ENCODE measurements around the gene RIMBP2. TPM values are rescaled to one million over a fixed set of nuclear protein-coding genes. Genes with fewer than 3 reads are reported as not detected.
"Not testable (repeated sequence)": the region's sequence is repeated elsewhere in the genome, so short reads cannot be mapped to it uniquely, and the experiment has no call there.

The RIMBP2 gene
- total and polyA plus RNA-seq, 4 donors = 0.39 to 1.0 TPM; not detected in 2

DNA sequence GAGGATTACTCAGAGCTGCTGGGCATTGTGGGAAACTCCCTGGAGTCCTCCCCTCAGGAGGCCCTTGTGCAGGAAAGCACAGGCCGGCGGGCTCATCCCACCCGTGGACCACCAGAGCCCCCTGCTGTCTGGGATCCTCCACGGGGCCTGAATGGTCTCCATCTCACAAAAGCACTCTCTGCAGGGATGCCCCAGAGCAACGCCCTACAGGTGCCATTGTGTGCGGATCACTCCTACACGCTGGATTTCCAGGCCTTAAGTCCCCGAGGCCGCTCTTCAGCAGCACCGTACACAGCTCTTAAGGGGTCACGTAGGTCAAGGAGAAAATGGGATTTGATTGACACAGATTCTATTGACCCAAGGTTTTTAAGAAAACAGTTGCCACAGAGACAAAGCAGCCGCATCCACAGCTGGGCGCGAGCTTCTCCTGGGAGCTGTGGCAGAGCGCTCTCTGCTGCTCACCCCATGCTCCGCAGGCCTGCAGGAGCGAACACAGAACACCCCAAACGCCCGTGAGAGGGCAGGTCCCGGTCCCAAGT lies 36.7 kb upstream of the RIMBP2 start:
- no peaks in the 10 kb centered on the region for H3K4me1 ChIP-seq (ENCODE audit: control insufficient read depth in 1 of 2, insufficient read depth in 2 of 2, low read length in 2 of 2)
- intact Hi-C loops (cut with DNase I) = no loop called here
- no peaks in the 10 kb centered on the region for H3K36me3 ChIP-seq (ENCODE audit: control insufficient read depth in 1 of 2, insufficient read depth in 2 of 2, low read length in 1 of 2)
- no peak overlapping the region for H3K4me3 ChIP-seq (ENCODE audit: low read length in 2 of 2)
- DNase-seq (no peak), ATAC-seq (ENCODE audit: low FRiP score) (no peak)
- no peak overlapping the region for H3K27ac ChIP-seq (ENCODE audit: low read depth in 1 of 2, low read length in 2 of 2)
- peaks cover 0 to 2% of the 10 kb centered on the region in 2 donors for H3K27me3 ChIP-seq (ENCODE audit: control insufficient read depth in 1 of 2, insufficient read depth in 2 of 2, low read length in 1 of 2)
- WGBS, 2 donors = 46 to 47% methylated on average over 20 of the region's 20 CpGs
- peaks cover 2% of the 10 kb centered on the region for H3K9me3 ChIP-seq (ENCODE audit: control insufficient read depth, low read length)

DNA sequence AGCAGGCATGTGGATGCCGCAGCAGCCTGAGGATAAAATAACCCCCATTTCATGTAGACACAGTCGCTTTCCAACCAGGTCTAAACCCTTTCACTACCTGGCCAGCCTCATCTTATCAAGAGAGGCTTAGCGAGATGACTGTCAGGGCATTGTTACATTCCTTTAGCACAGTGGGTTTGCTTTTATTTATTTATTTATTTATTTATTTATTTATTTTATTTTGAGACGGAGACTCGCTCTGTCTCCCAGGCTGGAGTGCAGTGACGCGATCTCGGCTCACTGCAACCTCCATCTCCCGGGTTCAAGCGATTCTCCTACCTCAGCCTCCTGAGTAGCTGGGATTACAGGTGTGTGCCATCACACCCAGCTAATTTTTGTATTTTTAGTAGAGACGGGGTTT lies 35.9 kb upstream of the RIMBP2 start:
- H3K36me3 ChIP-seq (ENCODE audit: control insufficient read depth in 1 of 2, insufficient read depth in 2 of 2, low read length in 1 of 2); H3K4me3 ChIP-seq (ENCODE audit: low read length in 2 of 2); H3K4me1 ChIP-seq (ENCODE audit: control insufficient read depth in 1 of 2, insufficient read depth in 2 of 2, low read length in 2 of 2); intact Hi-C loops (cut with DNase I); H3K27ac ChIP-seq (ENCODE audit: low read depth in 1 of 2, low read length in 2 of 2); DNase-seq; ATAC-seq (ENCODE audit: low FRiP score); H3K9me3 ChIP-seq (ENCODE audit: control insufficient read depth, low read length); H3K27me3 ChIP-seq (ENCODE audit: control insufficient read depth in 1 of 2, insufficient read depth in 2 of 2, low read length in 1 of 2): not testable (repeated sequence)
- 89 to 91% methylated on average over 11 of the region's 11 CpGs for WGBS, 2 donors

DNA sequence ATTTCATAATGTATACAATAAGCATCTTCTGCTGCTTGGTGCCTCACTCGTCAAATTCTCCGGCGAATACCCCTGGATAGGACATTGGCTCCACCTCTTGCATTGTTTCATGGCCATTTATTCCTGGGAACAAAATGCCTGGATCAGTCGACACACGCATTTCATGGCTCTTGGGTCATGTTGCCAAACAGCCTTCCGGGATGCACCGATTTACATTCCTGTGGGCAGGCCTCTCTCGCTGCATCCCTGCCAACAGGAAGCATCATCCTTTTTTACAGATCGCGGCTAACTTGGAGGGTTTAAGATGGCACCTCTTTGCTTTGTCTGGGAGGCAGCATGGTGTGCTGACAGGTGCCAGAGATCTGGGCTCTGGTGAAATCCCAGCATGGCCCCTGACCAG lies 32.7 kb upstream of the RIMBP2 start:
- H3K27ac ChIP-seq (ENCODE audit: low read depth in 1 of 2, low read length in 2 of 2) = no peak overlapping the region
- H3K4me1 ChIP-seq (ENCODE audit: control insufficient read depth in 1 of 2, insufficient read depth in 2 of 2, low read length in 2 of 2) = no peaks in the 10 kb centered on the region
- H3K27me3 ChIP-seq (ENCODE audit: control insufficient read depth in 1 of 2, insufficient read depth in 2 of 2, low read length in 1 of 2) = no peaks in the 10 kb centered on the region
- H3K4me3 ChIP-seq (ENCODE audit: low read length in 2 of 2) = no peak overlapping the region
- DNase-seq (no peak), ATAC-seq (ENCODE audit: low FRiP score) (no peak)
- peaks cover 1% of the 10 kb centered on the region for H3K9me3 ChIP-seq (ENCODE audit: control insufficient read depth, low read length)
- WGBS, 2 donors = 56 to 61% methylated on average over 10 of the region's 10 CpGs
- H3K36me3 ChIP-seq (ENCODE audit: control insufficient read depth in 1 of 2, insufficient read depth in 2 of 2, low read length in 1 of 2) = no peaks in the 10 kb centered on the region
- intact Hi-C loops (cut with DNase I) = loop anchor here in 1 of 2 donors (5.0 kb wide), 1 partner anchor 701 kb away; no protein-coding TSS in a partner anchor

DNA sequence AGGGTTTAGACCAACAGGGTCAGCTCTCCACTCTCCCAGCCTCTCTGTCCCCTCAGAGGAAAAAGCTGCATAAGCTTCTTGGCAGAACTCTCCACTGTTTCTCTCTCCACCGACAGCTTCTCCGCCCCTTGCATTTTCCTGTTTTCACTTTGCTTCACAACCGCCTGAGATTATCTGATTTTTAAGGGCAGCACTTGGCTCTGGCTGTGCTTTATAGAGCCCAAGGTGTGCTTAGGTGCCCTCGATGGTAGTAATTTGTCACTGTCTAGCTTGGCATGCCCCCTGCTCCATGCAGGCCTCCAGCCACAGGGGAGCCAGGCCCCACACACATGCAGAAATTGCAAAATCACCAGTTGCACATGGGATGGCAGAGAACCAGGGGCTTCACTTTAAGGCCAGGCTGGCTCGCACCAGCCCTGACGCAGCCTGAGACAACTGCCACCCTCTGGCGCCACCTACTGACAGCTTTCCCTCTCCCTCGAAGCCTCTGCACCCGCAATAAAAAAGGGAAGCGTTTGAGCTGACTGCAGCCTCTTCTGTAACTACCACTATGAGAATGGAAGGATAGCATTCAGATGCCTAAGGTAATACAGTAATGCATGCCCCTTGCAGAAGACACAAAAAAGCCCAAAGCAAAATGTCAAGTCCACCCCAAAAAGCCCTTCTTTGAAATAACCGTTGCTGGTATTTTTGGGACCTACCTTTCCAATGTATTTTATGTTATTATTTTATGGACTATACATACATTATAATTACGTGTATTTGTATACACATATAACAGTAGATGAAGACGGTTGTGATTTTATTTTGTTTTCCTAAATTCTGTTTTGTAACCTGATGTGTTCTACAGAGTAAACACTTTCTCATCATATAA lies 32.0 kb upstream of the RIMBP2 start:
- peak; percentile 85 for ATAC-seq (ENCODE audit: low FRiP score)

DNA sequence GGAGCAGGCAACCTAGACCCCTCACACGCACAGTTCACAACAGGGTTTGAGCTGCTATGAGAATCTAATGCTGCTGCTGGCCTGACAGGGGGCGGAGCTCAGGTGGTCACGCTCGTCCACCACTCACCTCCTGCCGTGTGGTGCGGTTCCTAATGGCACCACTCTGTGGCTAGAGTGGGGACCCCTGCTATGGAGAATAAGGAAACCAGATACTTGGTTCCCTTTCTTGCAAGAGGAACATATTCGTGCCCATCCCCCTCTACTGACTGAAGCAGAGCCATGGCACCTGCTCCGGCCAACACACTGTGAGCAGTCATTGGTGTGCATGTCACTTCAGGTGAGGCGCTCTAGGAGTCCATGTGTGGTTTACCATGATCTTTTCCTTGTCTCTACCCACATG lies 30.4 kb upstream of the RIMBP2 start:
- DNase-seq = no peak
- H3K9me3 ChIP-seq (ENCODE audit: control insufficient read depth, low read length) = peaks cover 1% of the 10 kb centered on the region
- H3K27me3 ChIP-seq (ENCODE audit: control insufficient read depth in 1 of 2, insufficient read depth in 2 of 2, low read length in 1 of 2) = no peaks in the 10 kb centered on the region
- intact Hi-C loops (cut with DNase I) = loop anchor here in 1 of 2 donors (5.0 kb wide), 1 partner anchor 699 kb away; no protein-coding TSS in a partner anchor
- no peaks in the 10 kb centered on the region for H3K4me1 ChIP-seq (ENCODE audit: control insufficient read depth in 1 of 2, insufficient read depth in 2 of 2, low read length in 2 of 2)
- H3K36me3 ChIP-seq (ENCODE audit: control insufficient read depth in 1 of 2, insufficient read depth in 2 of 2, low read length in 1 of 2) = no peaks in the 10 kb centered on the region
- no peak overlapping the region for H3K27ac ChIP-seq (ENCODE audit: low read depth in 1 of 2, low read length in 2 of 2)
- H3K4me3 ChIP-seq (ENCODE audit: low read length in 2 of 2) = no peak overlapping the region
- WGBS, 2 donors = 66 to 74% methylated on average over 9 of the region's 9 CpGs
- ATAC-seq (ENCODE audit: low FRiP score) = no peak

More for the DNA sequence above, 32.0 kb upstream of the RIMBP2 start:
- Histone ChIP-seq H3K4me1 (ENCODE audit: control insufficient read depth in 1 of 2, insufficient read depth in 2 of 2, low read length in 2 of 2) (no peaks in the 10 kb centered on the region), H3K4me3 (ENCODE audit: low read length in 2 of 2) (no peak overlapping the region), H3K27ac (ENCODE audit: low read depth in 1 of 2, low read length in 2 of 2) (no peak overlapping the region), H3K27me3 (ENCODE audit: control insufficient read depth in 1 of 2, insufficient read depth in 2 of 2, low read length in 1 of 2) (no peaks in the 10 kb centered on the region), H3K9me3 (ENCODE audit: control insufficient read depth, low read length) (peaks cover 1% of the 10 kb centered on the region), H3K36me3 (ENCODE audit: control insufficient read depth in 1 of 2, insufficient read depth in 2 of 2, low read length in 1 of 2) (no peaks in the 10 kb centered on the region)
- intact Hi-C loops (cut with DNase I) = loop anchor here in 1 of 2 donors (5.0 kb wide), 1 partner anchor 701 kb away; no protein-coding TSS in a partner anchor
- WGBS, 2 donors = 6 to 7% methylated on average over 13 of the region's 13 CpGs
- DNase-seq = peak; percentile 86 to 93

DNA sequence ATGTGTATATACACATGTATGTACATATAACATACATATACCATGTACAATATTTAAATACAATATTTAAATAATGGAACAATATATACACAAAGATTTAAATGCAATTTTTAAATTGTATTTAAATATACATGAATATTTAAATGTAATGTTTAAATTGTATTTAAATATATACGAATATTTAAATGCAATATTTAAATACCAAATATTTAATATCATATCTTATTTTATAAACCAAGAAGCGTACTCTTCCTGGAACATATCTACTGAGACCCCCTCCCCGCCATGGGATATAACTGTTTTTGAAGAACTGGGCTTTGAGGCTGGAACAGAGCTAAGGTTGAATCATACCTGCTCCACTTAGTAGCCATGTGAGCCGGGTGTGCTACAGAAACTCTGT lies 29.8 kb upstream of the RIMBP2 start:
- no peak overlapping the region for H3K4me3 ChIP-seq (ENCODE audit: low read length in 2 of 2)
- DNase-seq (no peak), ATAC-seq (ENCODE audit: low FRiP score) (no peak)
- intact Hi-C loops (cut with DNase I) = loop anchor here in 1 of 2 donors (5.0 kb wide), 1 partner anchor 699 kb away; no protein-coding TSS in a partner anchor
- no peaks in the 10 kb centered on the region for H3K36me3 ChIP-seq (ENCODE audit: control insufficient read depth in 1 of 2, insufficient read depth in 2 of 2, low read length in 1 of 2)
- H3K9me3 ChIP-seq (ENCODE audit: control insufficient read depth, low read length) = peaks cover 4% of the 10 kb centered on the region
- no peak overlapping the region for H3K27ac ChIP-seq (ENCODE audit: low read depth in 1 of 2, low read length in 2 of 2)
- WGBS, 2 donors = 88 to 90% methylated on average over 4 of the region's 4 CpGs
- no peaks in the 10 kb centered on the region for H3K4me1 ChIP-seq (ENCODE audit: control insufficient read depth in 1 of 2, insufficient read depth in 2 of 2, low read length in 2 of 2)
- H3K27me3 ChIP-seq (ENCODE audit: control insufficient read depth in 1 of 2, insufficient read depth in 2 of 2, low read length in 1 of 2) = no peaks in the 10 kb centered on the region

DNA sequence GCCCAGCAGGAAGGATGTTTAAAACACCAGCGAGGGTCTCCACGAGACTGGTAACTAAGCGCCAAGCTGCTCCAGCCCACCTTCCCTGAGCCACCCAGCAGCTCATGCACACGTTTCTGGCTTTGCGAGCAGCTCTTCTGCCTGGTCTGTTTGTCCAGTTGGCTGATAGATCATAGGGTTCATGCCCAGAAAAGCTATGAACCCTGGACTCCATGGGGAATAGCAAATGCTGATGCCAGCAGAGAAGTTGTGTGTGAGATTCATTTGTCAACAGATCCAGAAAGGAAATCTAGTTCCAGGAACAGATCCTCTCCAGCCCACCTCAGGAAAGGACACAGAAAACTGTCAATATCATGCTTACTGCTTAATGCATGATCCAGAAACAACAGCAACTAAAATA lies 28.2 kb upstream of the RIMBP2 start:
- DNase-seq = no peak
- 69 to 73% methylated on average over 5 of the region's 5 CpGs for WGBS, 2 donors
- intact Hi-C loops (cut with DNase I) = no loop called here

DNA sequence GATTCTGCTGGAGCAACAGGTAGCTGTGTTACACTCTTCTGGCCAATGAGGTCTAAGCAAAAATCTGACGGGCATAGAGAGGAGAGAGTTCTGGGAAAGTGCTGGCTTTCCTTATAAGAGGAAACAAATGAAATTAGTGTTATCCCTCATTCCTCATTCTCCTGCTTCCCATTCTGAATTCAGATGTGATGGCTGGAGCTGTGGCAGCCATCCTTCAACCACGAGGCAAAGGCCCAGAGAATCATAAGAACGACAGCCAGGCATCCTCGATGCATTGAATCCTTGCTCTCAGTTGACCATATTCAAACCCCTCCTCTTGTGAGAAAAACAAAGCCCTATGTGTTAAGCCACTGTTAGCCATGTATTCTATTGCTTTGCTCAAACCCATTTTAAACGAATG lies 27.5 kb upstream of the RIMBP2 start:
- no peaks in the 10 kb centered on the region for H3K4me1 ChIP-seq (ENCODE audit: control insufficient read depth in 1 of 2, insufficient read depth in 2 of 2, low read length in 2 of 2)
- intact Hi-C loops (cut with DNase I) = no loop called here
- no peak overlapping the region for H3K27ac ChIP-seq (ENCODE audit: low read depth in 1 of 2, low read length in 2 of 2)
- ATAC-seq (ENCODE audit: low FRiP score) (no peak), DNase-seq (no peak)
- no peaks in the 10 kb centered on the region for H3K36me3 ChIP-seq (ENCODE audit: control insufficient read depth in 1 of 2, insufficient read depth in 2 of 2, low read length in 1 of 2)
- H3K27me3 ChIP-seq (ENCODE audit: control insufficient read depth in 1 of 2, insufficient read depth in 2 of 2, low read length in 1 of 2) = no peaks in the 10 kb centered on the region
- 90 to 91% methylated on average over 5 of the region's 5 CpGs for WGBS, 2 donors
- peaks cover 4% of the 10 kb centered on the region for H3K9me3 ChIP-seq (ENCODE audit: control insufficient read depth, low read length)
- H3K4me3 ChIP-seq (ENCODE audit: low read length in 2 of 2) = no peak overlapping the region

More for the DNA sequence above, 28.2 kb upstream of the RIMBP2 start:
- Histone ChIP-seq H3K4me1 (ENCODE audit: control insufficient read depth in 1 of 2, insufficient read depth in 2 of 2, low read length in 2 of 2) (no peaks in the 10 kb centered on the region), H3K27me3 (ENCODE audit: control insufficient read depth in 1 of 2, insufficient read depth in 2 of 2, low read length in 1 of 2) (no peaks in the 10 kb centered on the region), H3K9me3 (ENCODE audit: control insufficient read depth, low read length) (peaks cover 4% of the 10 kb centered on the region), H3K36me3 (ENCODE audit: control insufficient read depth in 1 of 2, insufficient read depth in 2 of 2, low read length in 1 of 2) (no peaks in the 10 kb centered on the region), H3K4me3 (ENCODE audit: low read length in 2 of 2) (no peak overlapping the region), H3K27ac (ENCODE audit: low read depth in 1 of 2, low read length in 2 of 2) (no peak overlapping the region)
- ATAC-seq (ENCODE audit: low FRiP score) = no peak

DNA sequence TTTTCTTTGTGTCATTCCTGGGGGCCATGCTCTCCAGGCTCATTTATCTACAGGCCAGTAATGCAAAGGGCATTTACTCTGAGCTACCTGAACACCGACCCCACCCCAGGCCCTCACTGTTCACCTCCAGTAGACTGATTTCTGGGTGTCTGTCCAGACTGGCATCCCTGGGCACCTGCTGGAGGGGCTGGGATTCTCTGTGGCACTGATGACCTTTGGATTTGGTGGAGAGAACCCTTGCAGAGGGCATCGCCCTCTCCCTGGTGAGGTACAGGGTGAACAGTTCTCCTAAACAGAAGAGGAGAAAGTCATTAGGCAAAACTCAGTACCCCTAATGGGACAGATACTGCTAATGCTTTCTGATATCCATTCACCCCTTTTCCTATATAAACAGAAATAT lies 27.1 kb upstream of the RIMBP2 start:
- Histone ChIP-seq H3K27ac (ENCODE audit: low read depth in 1 of 2, low read length in 2 of 2) (no peak overlapping the region), H3K27me3 (ENCODE audit: control insufficient read depth in 1 of 2, insufficient read depth in 2 of 2, low read length in 1 of 2) (no peaks in the 10 kb centered on the region), H3K4me3 (ENCODE audit: low read length in 2 of 2) (no peak overlapping the region), H3K4me1 (ENCODE audit: control insufficient read depth in 1 of 2, insufficient read depth in 2 of 2, low read length in 2 of 2) (no peaks in the 10 kb centered on the region), H3K36me3 (ENCODE audit: control insufficient read depth in 1 of 2, insufficient read depth in 2 of 2, low read length in 1 of 2) (no peaks in the 10 kb centered on the region), H3K9me3 (ENCODE audit: control insufficient read depth, low read length) (peaks cover 4% of the 10 kb centered on the region)
- DNase-seq (no peak), ATAC-seq (ENCODE audit: low FRiP score) (no peak)
- intact Hi-C loops (cut with DNase I) = no loop called here
- 84 to 89% methylated on average over 2 of the region's 2 CpGs for WGBS, 2 donors
